ENCODE measurements around the gene ZNF385C.

- TF ChIP-seq CTCF (IDR thresholded peaks at IDR 0.05) (no peak), POLR2A (IDR thresholded peaks at IDR 0.05) (peak in 1 of 2 donors; percentile 20)
Observed at GRCh38 chr17:42132941-42133340, 34.7 kb upstream of the ZNF385C start.

All from heart left ventricle (tissue), 13 donors.